CD8-positive, alpha-beta memory T cell (primary cell): Measurements from ENCODE around the gene FIGNL2. TPM values are rescaled to one million over a fixed set of nuclear protein-coding genes. Genes with fewer than 3 reads are reported as not detected.

Experiments
- CTCF ChIA-PET: fragments of 350-600 bp; sonication (Branson Sonifier 250); formaldehyde crosslinking; loops from one replicate; lab custom pipeline; 2021; ENCODE audit warnings: antibody characterized with exemption; lab: Charles Lee
- POLR2A ChIA-PET: fragments of 350-600 bp; sonication (Branson Sonifier 250); formaldehyde crosslinking; loops from one replicate; lab custom pipeline; 2021; ENCODE audit warnings: antibody characterized with exemption; lab: Charles Lee
- DNase-seq, 5 donors: peaks; one replicate each; pipeline versions ENCODE4 v3.0.0 to v3.0.0-alpha.2; 2020 to 2022; ENCODE audit warnings: mixed read lengths in 1 of 5
- H3K27ac ChIP-seq: one replicate; pipeline ENCODE4 v1.7.0; 2013; ENCODE audit warnings: low read depth, mild to moderate bottlenecking, low read length, moderate library complexity
- H3K27me3 ChIP-seq: 2 replicates; pipeline ENCODE4 v1.7.0; 2013; ENCODE audit warnings: low read length, mild to moderate bottlenecking; ENCODE audit not compliant: insufficient read depth, poor library complexity, severe bottlenecking
- H3K36me3 ChIP-seq: 2 replicates; pipeline ENCODE4 v1.7.0; 2013; ENCODE audit warnings: mild to moderate bottlenecking, low read length, moderate library complexity; ENCODE audit not compliant: insufficient read depth
- H3K4me1 ChIP-seq: 2 replicates; pipeline ENCODE4 v1.7.0; 2013; ENCODE audit warnings: mild to moderate bottlenecking, low read length, moderate library complexity; ENCODE audit not compliant: insufficient read depth
- H3K4me3 ChIP-seq: 2 replicates; pipeline ENCODE4 v1.7.0; 2013; ENCODE audit warnings: mild to moderate bottlenecking, low read length
- H3K9me3 ChIP-seq: 2 replicates; pipeline ENCODE4 v1.7.0; 2013; ENCODE audit warnings: mild to moderate bottlenecking, low read length
- H3K27ac Mint-ChIP-seq, 8 donors: one replicate each; pipeline ENCODE4 v1.8.0; 2020 to 2021; ENCODE audit warnings: mixed read lengths in 8 of 8, mild to moderate bottlenecking in 6 of 8, inconsistent platforms in 3 of 8, moderate library complexity in 3 of 8
- H3K27me3 Mint-ChIP-seq, 2 donors: one replicate each; pipeline ENCODE4 v1.8.0; 2020 to 2021; ENCODE audit warnings: mixed read lengths in 2 of 2, mild to moderate bottlenecking in 1 of 2, moderate library complexity in 1 of 2
- H3K36me3 Mint-ChIP-seq, 3 donors: one replicate each; pipeline ENCODE4 v1.8.0; 2020 to 2021; ENCODE audit warnings: mixed read lengths in 3 of 3, inconsistent platforms in 1 of 3, mild to moderate bottlenecking in 1 of 3
- H3K4me1 Mint-ChIP-seq, 3 donors: one replicate each; pipeline ENCODE4 v1.8.0; 2020 to 2021; ENCODE audit warnings: mixed read lengths in 3 of 3, inconsistent platforms in 1 of 3, mild to moderate bottlenecking in 1 of 3
- H3K4me3 Mint-ChIP-seq, 7 donors: one replicate each; pipeline ENCODE4 v1.8.0; 2020 to 2021; ENCODE audit warnings: mixed read lengths in 7 of 7, mild to moderate bottlenecking in 6 of 7, moderate library complexity in 4 of 7, inconsistent platforms in 2 of 7
- H3K9me3 Mint-ChIP-seq, 5 donors: one replicate each; pipeline ENCODE4 v1.8.0; 2020 to 2022; ENCODE audit warnings: mixed read lengths in 5 of 5, mild to moderate bottlenecking in 3 of 5, moderate library complexity in 2 of 5, inconsistent platforms in 1 of 5
- polyA plus RNA-seq: library from polyadenylated mRNA; unstranded; fragments of 300-500 nt; fragmentation: Illumina TruSeq; gene quantifications from one replicate; pipeline ENCODE4 v1.2.3, GENCODE V29; 2021
- total RNA-seq, 2 experiments: library from RNA; stranded (reverse); gene quantifications; one replicate each; pipeline ENCODE4 v1.2.3, GENCODE V29; 2021

FIGNL2 gene
- total and polyA plus RNA-seq, 3 experiments from 2014 or later: 0.12 to 0.70 (median 0.42) TPM

GRCh38 chr12:51826881-51827280 lies 21.6 kb downstream of the FIGNL2 start:
- no peak overlapping the region for H3K27ac ChIP-seq
- peaks cover 15% of the 10 kb centered on the region for H3K4me1 ChIP-seq
- POLR2A ChIA-PET: no interaction called here
- H3K4me3 ChIP-seq: no peak overlapping the region
- Mint-ChIP-seq H3K27me3 (peaks cover 15 to 23% of the 10 kb centered on the region in 2 donors), H3K27ac (no peak overlapping the region), H3K36me3 (no peaks in the 10 kb centered on the region), H3K4me3 (no peak overlapping the region), H3K4me1 (peaks cover 18 to 38% (median 27%) of the 10 kb centered on the region in 3 donors), H3K9me3 (no peaks in the 10 kb centered on the region)
- H3K27me3 ChIP-seq: no peaks in the 10 kb centered on the region
- CTCF ChIA-PET: no interaction called here
- DNase-seq: peak in 1 of 5 donors; percentile 41
- no peaks in the 10 kb centered on the region for H3K36me3 ChIP-seq
- H3K9me3 ChIP-seq: no peaks in the 10 kb centered on the region

DNA sequence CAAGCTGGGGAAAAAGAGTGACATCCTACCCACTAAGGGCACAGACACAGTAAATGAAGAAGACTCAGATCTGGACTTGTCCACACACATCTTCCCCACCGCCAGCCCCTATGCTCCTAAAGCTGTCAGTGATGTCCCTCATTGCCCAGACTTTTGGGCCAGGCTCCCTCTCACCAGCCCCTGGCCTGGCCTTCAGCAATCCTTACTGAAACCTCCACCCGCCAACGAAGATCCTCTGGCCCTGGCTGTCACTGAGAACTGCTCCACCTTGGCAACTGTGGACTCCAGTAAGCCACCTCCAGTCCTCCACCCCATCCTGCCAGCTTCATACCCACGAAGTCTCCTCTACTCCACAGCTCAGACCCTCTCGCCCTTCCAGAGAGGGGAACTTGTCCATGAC lies 23.3 kb downstream of the FIGNL2 start:
- ChIA-PET POLR2A (no interaction called here), CTCF (interaction anchor here (1.5 to 3.5 kb wide), 3 partner anchors 11 to 293 kb away, joined by 3 to 21 read pairs (median 7); a partner anchor contains a TSS)
- H3K27ac ChIP-seq: no peak overlapping the region
- peaks cover 18 to 39% (median 27%) of the 10 kb centered on the region in 3 donors for H3K4me1 Mint-ChIP-seq
- no peaks in the 10 kb centered on the region for H3K27me3 ChIP-seq
- no peaks in the 10 kb centered on the region for H3K36me3 Mint-ChIP-seq
- peaks cover 6 to 14% of the 10 kb centered on the region in 2 donors for H3K27me3 Mint-ChIP-seq
- H3K9me3 Mint-ChIP-seq: no peaks in the 10 kb centered on the region
- H3K4me3 ChIP-seq: no peak overlapping the region
- H3K9me3 ChIP-seq: no peaks in the 10 kb centered on the region
- no peak for DNase-seq
- H3K4me1 ChIP-seq: peaks cover 16% of the 10 kb centered on the region
- no peak overlapping the region for H3K4me3 Mint-ChIP-seq
- peak overlapping the region in 4 of 8 donors; percentile 26 to 82 (median 50) for H3K27ac Mint-ChIP-seq
- no peaks in the 10 kb centered on the region for H3K36me3 ChIP-seq

GRCh38 chr12:51823875-51824565 lies 24.5 kb downstream of the FIGNL2 start:
- CTCF ChIA-PET: interaction anchor here (0.7 to 3.5 kb wide), 12 partner anchors 7 to 398 kb away, joined by 3 to 21 read pairs (median 3); a partner anchor contains a TSS
- peak in 1 of 5 donors; percentile 27 for DNase-seq
- H3K4me1 Mint-ChIP-seq: peaks cover 22 to 46% (median 33%) of the 10 kb centered on the region in 3 donors

GRCh38 chr12:51822956-51823355 lies 25.6 kb downstream of the FIGNL2 start:
- Mint-ChIP-seq H3K9me3 (no peaks in the 10 kb centered on the region), H3K4me1 (peaks cover 15 to 38% (median 25%) of the 10 kb centered on the region in 3 donors), H3K36me3 (no peaks in the 10 kb centered on the region), H3K27me3 (no peaks in the 10 kb centered on the region), H3K27ac (peak overlapping the region in 7 of 8 donors; percentile 53 to 92 (median 78)), H3K4me3 (peak overlapping the region; percentile 50 to 87 (median 70))
- Histone ChIP-seq H3K27ac (no peak overlapping the region), H3K36me3 (no peaks in the 10 kb centered on the region), H3K9me3 (no peaks in the 10 kb centered on the region), H3K4me1 (peaks cover 16% of the 10 kb centered on the region), H3K4me3 (no peak overlapping the region), H3K27me3 (no peaks in the 10 kb centered on the region)
- CTCF ChIA-PET: interaction anchor here (1.0 to 3.5 kb wide), 4 partner anchors 9 to 203 kb away, joined by 3 to 21 read pairs (median 4); a partner anchor contains a TSS
- POLR2A ChIA-PET: no interaction called here
- no peak for DNase-seq

More at GRCh38 chr12:51823875-51824565, 24.5 kb downstream of the FIGNL2 start:
- no peaks in the 10 kb centered on the region for H3K9me3 Mint-ChIP-seq
- no peaks in the 10 kb centered on the region for H3K27me3 ChIP-seq
- POLR2A ChIA-PET: no interaction called here
- H3K27me3 Mint-ChIP-seq: peaks cover 0 to 7% of the 10 kb centered on the region in 2 donors
- H3K36me3 Mint-ChIP-seq: no peaks in the 10 kb centered on the region
- H3K36me3 ChIP-seq: no peaks in the 10 kb centered on the region
- H3K4me3 Mint-ChIP-seq: peak overlapping the region in 5 of 7 donors; percentile 14 to 87 (median 43)
- H3K27ac Mint-ChIP-seq: peak overlapping the region in 6 of 8 donors; percentile 58 to 72 (median 67)
- no peak overlapping the region for H3K4me3 ChIP-seq
- no peak overlapping the region for H3K27ac ChIP-seq
- no peaks in the 10 kb centered on the region for H3K9me3 ChIP-seq
- peaks cover 25% of the 10 kb centered on the region for H3K4me1 ChIP-seq

GRCh38 chr12:51822261-51822616 lies 26.3 kb downstream of the FIGNL2 start:
- Mint-ChIP-seq H3K27ac (peak overlapping the region in 7 of 8 donors; percentile 50 to 85 (median 67)), H3K4me3 (peak overlapping the region; percentile 47 to 87 (median 64))
- CTCF ChIA-PET: no interaction called here

GRCh38 chr12:51821440-51822260 lies 26.9 kb downstream of the FIGNL2 start:
- Mint-ChIP-seq H3K36me3 (no peaks in the 10 kb centered on the region), H3K27ac (peak overlapping the region in 5 of 8 donors; percentile 61 to 85 (median 67)), H3K4me3 (peak overlapping the region; percentile 54 to 87 (median 68)), H3K27me3 (no peaks in the 10 kb centered on the region), H3K9me3 (no peaks in the 10 kb centered on the region), H3K4me1 (peaks cover 12 to 33% (median 23%) of the 10 kb centered on the region in 3 donors)
- Histone ChIP-seq H3K27me3 (no peaks in the 10 kb centered on the region), H3K27ac (peak overlapping the region; percentile 61), H3K9me3 (no peaks in the 10 kb centered on the region), H3K36me3 (no peaks in the 10 kb centered on the region), H3K4me1 (peaks cover 10% of the 10 kb centered on the region), H3K4me3 (peak overlapping the region; percentile 53)
- ChIA-PET CTCF (interaction anchor here (0.8 to 2.4 kb wide), 7 partner anchors 10 to 226 kb away, joined by 3 to 13 read pairs (median 4); no protein-coding TSS in a partner anchor), POLR2A (interaction anchor here (0.8 to 1.0 kb wide), 3 partner anchors 11 to 796 kb away, joined by 3 to 5 read pairs (median 3); partner anchors contain the start of genes POU6F1 and SLC11A2)
- peak; percentile 11 to 67 (median 26) for DNase-seq

More at GRCh38 chr12:51822261-51822616, 26.3 kb downstream of the FIGNL2 start:
- no peaks in the 10 kb centered on the region for H3K36me3 Mint-ChIP-seq
- no peaks in the 10 kb centered on the region for H3K36me3 ChIP-seq
- H3K4me1 Mint-ChIP-seq: peaks cover 12 to 33% (median 23%) of the 10 kb centered on the region in 3 donors
- DNase-seq: peak in 1 of 5 donors; percentile 51
- H3K4me1 ChIP-seq: peaks cover 10% of the 10 kb centered on the region
- H3K4me3 ChIP-seq: no peak overlapping the region
- H3K27me3 Mint-ChIP-seq: no peaks in the 10 kb centered on the region
- no peaks in the 10 kb centered on the region for H3K9me3 ChIP-seq
- POLR2A ChIA-PET: no interaction called here
- no peak overlapping the region for H3K27ac ChIP-seq
- no peaks in the 10 kb centered on the region for H3K9me3 Mint-ChIP-seq
- no peaks in the 10 kb centered on the region for H3K27me3 ChIP-seq

GRCh38 chr12:51820526-51821439 lies 27.7 kb downstream of the FIGNL2 start:
- peak; percentile 65 to 88 (median 80) for DNase-seq
- peak overlapping the region; percentile 55 for H3K4me3 ChIP-seq
- H3K36me3 ChIP-seq: no peaks in the 10 kb centered on the region
- H3K9me3 Mint-ChIP-seq: no peaks in the 10 kb centered on the region
- H3K36me3 Mint-ChIP-seq: no peaks in the 10 kb centered on the region
- peak overlapping the region; percentile 61 for H3K27ac ChIP-seq
- peaks cover 10% of the 10 kb centered on the region for H3K4me1 ChIP-seq
- peak overlapping the region; percentile 68 to 85 (median 75) for H3K4me3 Mint-ChIP-seq
- peaks cover 2% of the 10 kb centered on the region for H3K27me3 ChIP-seq
- H3K27me3 Mint-ChIP-seq: no peaks in the 10 kb centered on the region
- ChIA-PET CTCF (interaction anchor here (0.7 to 2.4 kb wide), 14 partner anchors 9 to 401 kb away, joined by 3 to 13 read pairs (median 4); no protein-coding TSS in a partner anchor), POLR2A (interaction anchor here (0.5 to 1.3 kb wide), 7 partner anchors 12 to 795 kb away, joined by 3 to 5 read pairs (median 3); partner anchors contain the start of genes ACVR1B, POU6F1 and SLC11A2)
- H3K9me3 ChIP-seq: no peaks in the 10 kb centered on the region
- peak overlapping the region in 2 of 8 donors; percentile 33 to 70 for H3K27ac Mint-ChIP-seq
- H3K4me1 Mint-ChIP-seq: peaks cover 12 to 33% (median 19%) of the 10 kb centered on the region in 3 donors
